Measurements from ENCODE around the gene GRM5. TPM values are rescaled to one million over a fixed set of nuclear protein-coding genes. Genes with fewer than 3 reads are reported as not detected.
A peak's percentile ranks its signal among the peaks of the same experiment; 100 is the strongest.

The GRM5 gene
- total RNA-seq, 1 donor from 2014 or later: not detected

DNA sequence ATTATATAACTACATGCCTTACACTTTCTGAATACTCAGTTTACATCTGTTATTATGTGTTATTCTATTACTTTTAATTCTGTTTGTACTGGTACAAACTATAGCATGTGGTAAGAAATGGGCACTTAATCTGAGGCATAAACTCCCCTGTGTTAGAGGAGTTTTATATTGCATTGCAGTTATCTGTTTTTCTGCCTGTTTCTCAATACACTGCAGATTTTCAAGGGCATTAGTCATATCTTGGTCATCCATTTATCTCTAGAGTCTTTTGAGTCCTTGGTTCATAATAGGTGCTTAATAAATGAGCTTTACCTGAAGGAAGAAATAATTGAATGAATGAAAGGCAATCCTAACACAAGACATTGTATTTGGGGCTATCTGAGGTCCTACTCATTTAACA, 545.4 kb downstream of the GRM5 start:
- intact Hi-C loops (cut with micrococcal nuclease): no loop called here
- Mint-ChIP-seq H3K27me3 (peaks cover 14% of the 10 kb centered on the region), H3K4me3 (no peak overlapping the region), H3K4me1 (no peaks in the 10 kb centered on the region), H3K36me3 (ENCODE audit: low read depth) (no peaks in the 10 kb centered on the region), H3K9me3 (no peaks in the 10 kb centered on the region), H3K27ac (no peak overlapping the region)
- DNase-seq: no peak

DNA sequence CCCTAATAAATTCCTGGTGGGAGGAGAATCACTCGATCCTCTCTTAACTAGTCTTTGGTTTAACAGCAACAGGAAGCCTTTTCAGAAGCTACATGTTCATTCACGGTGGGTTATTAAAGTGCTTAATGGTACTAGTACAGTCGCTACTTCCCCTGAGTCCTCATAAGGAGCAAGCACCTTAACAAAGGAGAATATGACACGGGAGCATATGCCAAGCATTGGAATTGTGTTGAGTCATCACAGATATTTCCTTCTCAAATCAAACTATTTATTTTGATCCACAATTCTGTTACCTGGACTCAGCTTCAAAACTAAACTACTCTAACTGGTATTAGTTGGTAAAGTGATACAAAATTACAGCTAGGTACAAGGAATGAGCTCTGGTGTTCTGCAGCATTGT, 550.8 kb downstream of the GRM5 start:
- no peak for DNase-seq
- peaks cover 62% of the 10 kb centered on the region for H3K27me3 Mint-ChIP-seq
- intact Hi-C loops (cut with micrococcal nuclease): no loop called here
- no peak overlapping the region for H3K27ac Mint-ChIP-seq
- H3K9me3 Mint-ChIP-seq: no peaks in the 10 kb centered on the region
- no peak overlapping the region for H3K4me3 Mint-ChIP-seq
- H3K4me1 Mint-ChIP-seq: no peaks in the 10 kb centered on the region
- no peaks in the 10 kb centered on the region for H3K36me3 Mint-ChIP-seq (ENCODE audit: low read depth)

DNA sequence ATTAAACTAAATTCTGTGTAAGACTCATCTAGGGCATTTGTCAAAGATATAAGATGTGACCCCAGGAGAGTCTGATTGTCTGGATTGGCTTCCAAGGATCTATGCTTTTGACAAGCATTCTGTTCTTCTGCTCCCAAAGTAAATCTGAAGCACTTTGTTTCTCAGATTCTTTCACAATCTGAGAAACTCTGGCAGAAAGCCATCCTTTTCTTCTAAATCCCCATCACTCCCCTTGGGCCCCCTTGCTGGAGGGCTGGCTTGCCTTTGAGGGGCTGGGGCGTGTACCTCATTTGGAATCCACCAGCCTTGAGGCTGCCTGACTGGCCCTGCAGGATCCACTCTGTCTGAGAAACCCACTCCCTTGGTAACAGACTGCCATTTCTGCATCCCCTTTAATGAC, 554.8 kb downstream of the GRM5 start:
- H3K27ac Mint-ChIP-seq: no peak overlapping the region
- intact Hi-C loops (cut with micrococcal nuclease): no loop called here
- H3K9me3 Mint-ChIP-seq: no peaks in the 10 kb centered on the region
- no peaks in the 10 kb centered on the region for H3K36me3 Mint-ChIP-seq (ENCODE audit: low read depth)
- peaks cover 6% of the 10 kb centered on the region for H3K4me1 Mint-ChIP-seq
- no peak for DNase-seq
- H3K4me3 Mint-ChIP-seq: no peak overlapping the region
- H3K27me3 Mint-ChIP-seq: peaks cover 84% of the 10 kb centered on the region

DNA sequence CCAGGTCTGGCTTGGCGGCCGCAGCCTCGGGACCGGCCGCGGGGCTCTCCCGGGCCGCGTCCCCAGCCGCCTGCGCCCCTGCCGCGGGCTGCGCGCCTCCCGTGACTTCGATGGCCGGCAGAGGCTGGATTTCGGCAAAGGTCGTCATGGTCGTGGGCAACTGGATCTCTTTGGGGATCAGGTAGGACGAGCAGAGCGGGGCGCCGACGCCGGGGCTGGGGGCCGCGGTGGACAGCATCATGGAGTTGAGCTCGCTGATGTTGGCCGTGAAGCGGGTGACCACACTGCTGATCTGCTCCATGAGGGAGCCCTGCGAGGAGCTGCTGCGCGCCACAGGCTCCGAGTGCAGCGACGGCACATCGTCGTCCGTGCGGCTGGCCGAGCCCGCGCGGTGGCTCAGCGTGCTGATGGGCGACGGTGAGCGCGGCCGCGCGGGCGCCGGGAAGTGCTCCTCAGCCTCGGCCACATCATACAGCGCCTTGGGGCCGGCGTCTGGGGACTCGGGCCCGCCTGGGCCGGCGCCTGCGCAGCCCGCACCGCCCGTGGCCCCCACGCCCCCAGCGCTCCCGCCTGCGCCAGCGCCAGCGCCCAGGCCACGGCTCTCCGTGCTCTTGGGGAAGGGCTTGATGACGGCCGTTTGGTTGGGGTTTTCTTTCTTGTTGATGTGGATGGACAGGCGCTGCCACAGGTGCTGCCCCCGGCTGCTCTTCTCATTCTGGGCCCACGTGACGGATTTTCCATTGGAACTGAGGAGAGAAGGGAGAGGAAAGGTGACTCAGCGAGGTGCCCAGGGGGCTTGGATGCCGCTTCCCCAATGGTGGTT, 556.8 kb downstream of the GRM5 start:
- H3K4me1 Mint-ChIP-seq: peaks cover 6% of the 10 kb centered on the region
- intact Hi-C loops (cut with micrococcal nuclease): no loop called here
- H3K27me3 Mint-ChIP-seq: peaks cover 81% of the 10 kb centered on the region
- no peaks in the 10 kb centered on the region for H3K9me3 Mint-ChIP-seq
- DNase-seq: peak; percentile 69
- peak overlapping the region; percentile 77 for H3K4me3 Mint-ChIP-seq
- H3K36me3 Mint-ChIP-seq (ENCODE audit: low read depth): no peaks in the 10 kb centered on the region
- H3K27ac Mint-ChIP-seq: peak overlapping the region; percentile 10

DNA sequence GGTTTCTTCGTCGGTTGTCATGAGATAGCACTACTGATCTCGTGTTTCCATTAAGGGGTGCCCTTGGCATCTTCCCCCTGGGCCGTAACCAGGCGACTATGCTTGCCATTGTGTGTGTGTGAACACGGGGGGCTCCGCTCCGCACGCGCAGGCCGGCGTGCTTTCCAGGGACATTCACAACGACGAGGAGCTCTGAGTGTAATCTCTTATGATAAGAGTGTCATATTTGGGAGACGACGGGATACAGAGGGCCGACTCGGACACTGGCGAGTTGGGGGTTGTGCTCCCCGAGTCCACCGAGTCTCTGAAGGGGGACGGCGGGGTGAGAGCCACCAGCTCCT, 557.4 kb downstream of the GRM5 start:
- Mint-ChIP-seq H3K27me3 (peaks cover 79% of the 10 kb centered on the region), H3K9me3 (no peaks in the 10 kb centered on the region), H3K36me3 (ENCODE audit: low read depth) (no peaks in the 10 kb centered on the region), H3K4me1 (peaks cover 6% of the 10 kb centered on the region), H3K27ac (peak overlapping the region; percentile 46), H3K4me3 (peak overlapping the region; percentile 76)
- intact Hi-C loops (cut with micrococcal nuclease): no loop called here
- no peak for DNase-seq

DNA sequence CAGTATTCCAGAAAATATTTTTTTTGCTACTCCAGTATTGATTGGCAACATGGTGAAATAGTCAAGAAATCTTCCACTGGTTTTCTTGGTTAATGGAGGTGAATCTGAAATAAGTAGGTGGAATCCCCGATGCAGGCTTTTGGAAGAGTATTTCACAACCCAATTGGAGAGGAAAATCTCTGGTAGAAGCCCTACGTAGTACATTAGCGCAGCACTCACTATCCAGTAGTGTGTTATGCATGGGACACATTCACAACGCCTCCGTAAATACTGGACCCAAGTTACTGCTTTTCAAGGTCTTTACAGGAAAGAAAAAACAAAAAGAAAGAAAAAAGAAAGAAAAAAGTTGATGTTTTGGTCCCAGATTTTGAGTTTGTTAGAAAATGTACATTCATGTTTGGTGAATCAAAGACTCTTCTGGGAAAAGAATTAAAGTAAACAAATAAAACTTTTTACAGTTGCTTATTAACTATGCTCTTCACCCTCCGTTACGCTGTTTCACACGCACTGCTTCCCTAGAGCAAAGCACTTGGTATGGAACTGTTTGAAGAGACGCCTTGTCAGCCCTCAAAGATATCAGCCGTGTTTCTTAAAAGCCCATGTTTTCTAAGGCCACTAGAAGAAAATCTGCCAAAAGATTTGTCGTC, 557.9 kb downstream of the GRM5 start:
- no peak for DNase-seq
- Mint-ChIP-seq H3K4me1 (peaks cover 6% of the 10 kb centered on the region), H3K27me3 (peaks cover 76% of the 10 kb centered on the region), H3K36me3 (ENCODE audit: low read depth) (no peaks in the 10 kb centered on the region), H3K9me3 (no peaks in the 10 kb centered on the region), H3K27ac (no peak overlapping the region), H3K4me3 (peak overlapping the region; percentile 76)
- intact Hi-C loops (cut with micrococcal nuclease): no loop called here

DNA sequence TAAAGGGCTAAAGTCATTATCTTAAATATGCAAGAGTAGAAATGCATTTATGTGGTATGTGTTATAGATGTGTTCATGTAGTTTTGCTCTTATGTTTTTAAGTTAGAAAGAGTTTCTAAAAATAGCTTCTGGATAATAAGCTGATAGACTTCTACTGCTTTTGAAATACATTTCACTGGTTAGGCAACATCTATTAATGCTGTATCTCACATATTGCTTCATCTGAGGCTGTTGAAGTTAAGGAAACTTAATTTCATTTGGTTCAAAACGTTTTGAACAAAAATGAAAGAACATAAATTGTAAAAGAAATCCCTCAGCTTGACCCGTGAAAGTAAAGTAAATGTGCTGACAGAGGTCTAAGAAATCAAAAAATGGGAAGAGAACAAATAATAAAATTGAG, 564.2 kb downstream of the GRM5 start:
- H3K27me3 Mint-ChIP-seq: peaks cover 42% of the 10 kb centered on the region
- no peaks in the 10 kb centered on the region for H3K4me1 Mint-ChIP-seq
- DNase-seq: no peak
- intact Hi-C loops (cut with micrococcal nuclease): no loop called here
- H3K36me3 Mint-ChIP-seq (ENCODE audit: low read depth): no peaks in the 10 kb centered on the region
- no peaks in the 10 kb centered on the region for H3K9me3 Mint-ChIP-seq
- H3K27ac Mint-ChIP-seq: no peak overlapping the region
- no peak overlapping the region for H3K4me3 Mint-ChIP-seq

DNA sequence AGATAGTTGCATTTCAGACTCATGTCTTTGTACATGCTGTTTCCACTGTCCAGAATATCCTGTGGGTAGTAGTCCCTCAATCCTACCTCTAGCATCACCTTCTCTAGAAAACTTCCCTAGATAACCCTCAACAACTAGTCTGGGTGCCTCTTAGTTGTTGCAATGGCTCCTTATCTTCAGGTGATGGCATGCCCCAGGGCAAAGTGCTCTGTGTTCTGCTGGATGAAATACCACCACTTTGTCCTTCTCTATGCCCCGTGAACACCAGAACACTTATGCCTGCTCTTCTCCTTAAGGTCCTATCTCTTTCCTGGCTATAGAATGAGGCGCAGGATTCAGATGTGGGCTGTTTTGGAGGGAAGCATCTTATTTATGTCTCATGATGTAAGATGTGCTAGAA, 569.9 kb downstream of the GRM5 start:
- no peak overlapping the region for H3K27ac Mint-ChIP-seq
- no peak overlapping the region for H3K4me3 Mint-ChIP-seq
- H3K9me3 Mint-ChIP-seq: no peaks in the 10 kb centered on the region
- H3K36me3 Mint-ChIP-seq (ENCODE audit: low read depth): no peaks in the 10 kb centered on the region
- intact Hi-C loops (cut with micrococcal nuclease): no loop called here
- H3K4me1 Mint-ChIP-seq: no peaks in the 10 kb centered on the region
- H3K27me3 Mint-ChIP-seq: peaks cover 24% of the 10 kb centered on the region
- DNase-seq: no peak

DNA sequence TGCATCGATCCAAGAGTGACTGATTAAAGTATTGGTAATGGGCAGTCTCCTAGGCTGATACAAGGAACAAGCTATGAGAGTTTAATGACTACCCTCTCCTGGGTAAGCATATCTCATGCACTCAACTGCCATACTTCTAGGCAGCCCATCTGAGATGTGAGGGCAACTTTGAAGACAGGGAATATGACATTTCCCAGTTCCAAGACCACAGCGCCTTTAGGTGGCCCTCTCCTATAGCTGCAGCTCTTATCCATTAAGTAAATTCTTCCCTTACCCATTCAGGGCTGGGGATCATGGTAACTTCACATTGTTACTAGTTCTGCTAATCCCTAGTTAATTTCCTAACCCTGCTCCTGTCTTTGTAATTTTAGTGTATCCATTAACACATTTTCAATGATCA, 570.9 kb downstream of the GRM5 start:
- no peak overlapping the region for H3K27ac Mint-ChIP-seq

DNA sequence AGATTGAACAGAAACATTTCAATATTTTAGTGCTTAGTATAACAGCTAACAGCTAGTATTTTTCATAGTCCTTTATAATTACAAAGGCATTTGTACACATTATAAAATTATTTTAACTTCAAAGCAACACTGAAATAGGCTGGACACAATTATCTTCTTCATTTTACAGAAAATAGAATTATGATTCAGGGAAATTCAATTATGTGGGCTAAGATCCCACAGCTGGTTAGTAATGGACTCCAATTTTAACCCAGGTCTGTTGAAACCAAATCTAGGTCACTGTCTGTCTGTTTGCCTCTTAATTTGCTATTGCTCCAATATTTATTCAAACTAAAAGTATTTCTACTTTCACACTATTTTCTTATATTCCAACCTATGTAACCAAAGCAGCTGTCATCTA, 574.1 kb downstream of the GRM5 start:
- Mint-ChIP-seq H3K4me3 (no peak overlapping the region), H3K36me3 (ENCODE audit: low read depth) (no peaks in the 10 kb centered on the region), H3K4me1 (no peaks in the 10 kb centered on the region), H3K27me3 (peaks cover 14% of the 10 kb centered on the region), H3K9me3 (peaks cover 4% of the 10 kb centered on the region), H3K27ac (no peak overlapping the region)
- DNase-seq: no peak
- intact Hi-C loops (cut with micrococcal nuclease): no loop called here

More for the DNA sequence above, 570.9 kb downstream of the GRM5 start:
- H3K9me3 Mint-ChIP-seq: peaks cover 4% of the 10 kb centered on the region
- no peaks in the 10 kb centered on the region for H3K4me1 Mint-ChIP-seq
- H3K4me3 Mint-ChIP-seq: no peak overlapping the region
- no peaks in the 10 kb centered on the region for H3K36me3 Mint-ChIP-seq (ENCODE audit: low read depth)
- intact Hi-C loops (cut with micrococcal nuclease): no loop called here
- peaks cover 23% of the 10 kb centered on the region for H3K27me3 Mint-ChIP-seq
- DNase-seq: no peak

DNA sequence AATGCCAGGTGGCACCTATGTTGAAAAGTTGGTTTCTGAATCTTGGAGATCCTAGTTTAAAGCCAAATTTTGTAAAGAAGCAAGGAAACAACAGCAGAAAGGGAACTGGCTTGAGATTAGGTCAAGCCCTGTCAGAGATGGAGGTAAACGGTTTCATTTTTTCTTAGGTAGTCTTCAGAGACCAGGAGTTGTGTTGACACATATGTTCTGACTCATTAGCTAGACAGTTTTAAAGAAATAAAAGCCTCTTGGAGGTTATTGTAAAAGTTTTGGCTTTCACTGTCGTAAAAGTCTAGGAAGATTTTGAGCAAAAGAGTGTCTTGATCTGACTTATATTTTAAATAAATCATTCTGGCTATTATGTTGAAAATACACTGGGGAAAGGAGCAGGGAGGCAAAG, 576.8 kb downstream of the GRM5 start:
- H3K27me3 Mint-ChIP-seq: peaks cover 6% of the 10 kb centered on the region
- H3K9me3 Mint-ChIP-seq: peaks cover 9% of the 10 kb centered on the region
- no peak overlapping the region for H3K4me3 Mint-ChIP-seq
- intact Hi-C loops (cut with micrococcal nuclease): no loop called here
- DNase-seq: no peak
- no peak overlapping the region for H3K27ac Mint-ChIP-seq
- peaks cover 6% of the 10 kb centered on the region for H3K4me1 Mint-ChIP-seq
- no peaks in the 10 kb centered on the region for H3K36me3 Mint-ChIP-seq (ENCODE audit: low read depth)

DNA sequence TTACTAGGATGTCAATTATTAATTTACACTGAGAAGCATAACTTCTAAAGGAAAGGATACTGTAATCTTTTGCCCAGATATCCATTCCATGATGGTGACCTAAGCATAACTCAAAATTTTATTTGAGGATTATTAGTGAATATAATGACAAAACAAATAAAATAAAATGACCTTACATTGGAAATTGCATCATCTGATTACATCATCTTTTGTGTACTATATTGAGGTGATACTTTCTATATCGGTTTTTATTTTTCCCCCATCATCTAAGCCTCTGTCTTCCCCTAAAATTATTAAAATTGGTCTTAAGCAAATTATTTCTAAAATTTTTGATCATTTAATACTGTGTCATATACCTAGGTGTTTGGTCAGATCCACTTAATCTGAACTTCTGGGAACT, 578.1 kb downstream of the GRM5 start:
- intact Hi-C loops (cut with micrococcal nuclease): no loop called here
- no peak overlapping the region for H3K4me3 Mint-ChIP-seq
- peaks cover 6% of the 10 kb centered on the region for H3K4me1 Mint-ChIP-seq
- peaks cover 9% of the 10 kb centered on the region for H3K9me3 Mint-ChIP-seq
- no peaks in the 10 kb centered on the region for H3K36me3 Mint-ChIP-seq (ENCODE audit: low read depth)
- H3K27me3 Mint-ChIP-seq: peaks cover 6% of the 10 kb centered on the region
- no peak overlapping the region for H3K27ac Mint-ChIP-seq
- DNase-seq: no peak

DNA sequence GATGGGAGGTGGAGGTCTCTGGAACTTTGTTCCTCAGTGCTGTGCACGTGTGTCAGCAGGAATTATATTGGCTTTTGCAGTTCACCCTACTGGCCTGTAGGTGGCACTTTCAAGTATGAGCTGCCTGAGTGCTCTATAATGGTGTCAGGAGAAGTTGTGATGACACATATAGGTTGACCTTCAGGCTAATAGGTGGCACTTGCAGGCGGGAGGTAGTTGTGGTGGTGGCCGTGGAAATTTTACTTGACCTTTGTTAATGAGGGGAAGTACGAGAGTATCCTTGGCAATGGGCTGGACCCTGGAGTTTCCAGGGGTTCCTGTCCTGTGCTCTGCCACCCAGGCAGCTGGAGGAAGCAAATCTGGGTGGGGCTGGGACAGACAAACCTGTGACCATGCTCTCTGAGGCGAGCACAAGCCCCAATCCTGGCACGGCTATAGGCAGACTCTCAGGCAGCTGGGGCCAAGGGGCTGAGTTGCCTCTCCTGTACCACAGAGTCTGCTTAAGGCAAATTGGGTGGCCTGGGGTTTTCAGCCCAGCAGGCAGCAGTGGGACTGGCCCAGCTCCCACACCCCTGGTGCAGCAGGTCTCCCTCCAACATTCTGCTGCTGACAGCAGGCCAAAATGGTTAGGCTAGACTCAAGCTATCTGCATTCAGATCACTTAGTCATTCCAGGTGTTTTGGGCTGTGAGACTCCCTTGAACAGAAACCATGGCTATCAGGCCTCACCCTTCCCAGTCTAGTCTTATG, 580.7 kb downstream of the GRM5 start:
- no peaks in the 10 kb centered on the region for H3K36me3 Mint-ChIP-seq (ENCODE audit: low read depth)
- no peak overlapping the region for H3K27ac Mint-ChIP-seq
- DNase-seq: peak; percentile 73

DNA sequence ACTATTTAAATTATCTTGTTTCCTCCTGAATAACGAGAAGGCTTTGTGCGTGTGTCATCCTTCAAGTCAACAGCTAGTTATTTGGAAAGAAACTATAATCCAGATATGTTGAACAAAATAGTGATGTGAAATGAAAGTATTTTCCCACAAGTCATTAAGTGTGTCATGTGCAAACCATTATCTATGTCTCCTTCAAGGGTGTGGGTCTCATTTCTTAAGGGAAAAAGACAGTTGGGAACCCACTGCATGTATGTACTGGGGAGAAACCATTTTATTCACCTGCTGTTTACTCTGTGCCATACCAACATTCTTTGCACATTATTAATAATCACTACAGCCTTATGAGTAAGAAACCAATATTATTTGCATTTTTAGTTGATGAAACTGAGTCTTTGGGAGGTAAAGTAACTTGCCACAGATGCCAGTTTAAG, 582.9 kb downstream of the GRM5 start:
- Mint-ChIP-seq H3K27me3 (peaks cover 6% of the 10 kb centered on the region), H3K9me3 (peaks cover 4% of the 10 kb centered on the region), H3K36me3 (ENCODE audit: low read depth) (no peaks in the 10 kb centered on the region), H3K4me3 (no peak overlapping the region), H3K4me1 (peaks cover 6% of the 10 kb centered on the region), H3K27ac (no peak overlapping the region)
- DNase-seq: no peak
- intact Hi-C loops (cut with micrococcal nuclease): no loop called here

More for the DNA sequence above, 580.7 kb downstream of the GRM5 start:
- Mint-ChIP-seq H3K27me3 (peaks cover 6% of the 10 kb centered on the region), H3K4me1 (peaks cover 6% of the 10 kb centered on the region), H3K9me3 (peaks cover 7% of the 10 kb centered on the region), H3K4me3 (no peak overlapping the region)
- intact Hi-C loops (cut with micrococcal nuclease): no loop called here

All from activated CD4-positive, alpha-beta T cell treated with anti-CD3 and anti-CD28 coated beads, Interleukin-2, amount 10 ng/mL, durations not matched to agents 24 days and 14 days (primary cell).